Measurements from ENCODE around the gene MAGED1. TPM values are rescaled to one million over a fixed set of nuclear protein-coding genes. Genes with fewer than 3 reads are reported as not detected.

The MAGED1 gene
- total RNA-seq, 1 experiment from 2014 or later = 151 TPM

DNA sequence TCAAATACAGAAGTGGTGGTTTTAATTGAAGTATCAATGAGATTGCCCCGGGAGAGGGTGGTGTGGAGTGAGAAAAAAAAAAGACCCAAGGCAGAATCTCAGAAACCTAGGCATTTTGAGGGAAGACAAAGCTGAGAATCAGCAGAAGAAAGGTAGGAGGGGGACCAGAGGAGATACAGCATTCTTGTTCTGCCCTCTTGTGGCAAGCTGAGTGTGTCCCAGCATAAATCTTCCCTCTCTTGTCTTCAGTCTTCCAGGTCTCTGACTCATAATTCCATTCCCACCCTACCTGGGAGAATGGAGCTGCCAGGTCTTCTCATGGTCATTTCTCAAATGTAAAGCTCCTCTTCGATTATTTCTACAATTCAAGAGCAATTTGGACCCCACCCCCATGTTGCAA is 32.7 kb upstream of the MAGED1 start:
- POLR2A ChIA-PET = no interaction called here

GRCh38 chrX:51862920-51863319 is 30.5 kb upstream of the MAGED1 start:
- H3K36me3 ChIP-seq (ENCODE audit: control insufficient read depth, insufficient read depth, low read length) = no peaks in the 10 kb centered on the region
- no peak for DNase-seq (ENCODE audit: low read depth, low spot score)
- BruUV-seq (replicated peaks) = no TSS peak
- H3K4me3 ChIP-seq (ENCODE audit: low read depth in 2 of 2, low read length in 2 of 2) = no peak overlapping the region
- no peaks in the 10 kb centered on the region for H3K27me3 ChIP-seq (ENCODE audit: control insufficient read depth, insufficient read depth, low read length)
- CTCF ChIA-PET = no interaction called here
- ATAC-seq = no peak
- peaks cover 13% of the 10 kb centered on the region; the same call in 1 of the 2 replicates for H3K9me3 ChIP-seq (ENCODE audit: control insufficient read depth, insufficient read depth, low read depth, low read length)
- in situ Hi-C loops (cut with HindIII; ENCODE audit: low pct_unique_long_range_greater_than_20kb, low sequenced_read_pairs) (no loop called here), intact Hi-C loops (cut with micrococcal nuclease; ENCODE audit: unreplicated experiment) (no loop called here)
- no peak overlapping the region for H3K27ac ChIP-seq (ENCODE audit: low read length)
- H3K4me1 ChIP-seq (ENCODE audit: control insufficient read depth, insufficient read depth, low read length) = no peaks in the 10 kb centered on the region
- POLR2A ChIA-PET = no interaction called here
- no peak for TF ChIP-seq REST (IDR thresholded peaks at IDR 0.05; ENCODE audit: insufficient read depth in 1 of 2, low read depth in 2 of 2, low read length in 1 of 2)
- TF ChIP-seq SIN3A (IDR thresholded peaks at IDR 0.05; ENCODE audit: borderline replicate concordance, insufficient read depth, low read depth, low read length) = no peak
- TF ChIP-seq TCF7L2 (IDR thresholded peaks at IDR 0.05; ENCODE audit: low read depth, low read length) = no peak
- TF ChIP-seq POLR2AphosphoS5 (IDR thresholded peaks at IDR 0.05; ENCODE audit: low read depth, low read length) = no peak
- TF ChIP-seq, protein P1, sequence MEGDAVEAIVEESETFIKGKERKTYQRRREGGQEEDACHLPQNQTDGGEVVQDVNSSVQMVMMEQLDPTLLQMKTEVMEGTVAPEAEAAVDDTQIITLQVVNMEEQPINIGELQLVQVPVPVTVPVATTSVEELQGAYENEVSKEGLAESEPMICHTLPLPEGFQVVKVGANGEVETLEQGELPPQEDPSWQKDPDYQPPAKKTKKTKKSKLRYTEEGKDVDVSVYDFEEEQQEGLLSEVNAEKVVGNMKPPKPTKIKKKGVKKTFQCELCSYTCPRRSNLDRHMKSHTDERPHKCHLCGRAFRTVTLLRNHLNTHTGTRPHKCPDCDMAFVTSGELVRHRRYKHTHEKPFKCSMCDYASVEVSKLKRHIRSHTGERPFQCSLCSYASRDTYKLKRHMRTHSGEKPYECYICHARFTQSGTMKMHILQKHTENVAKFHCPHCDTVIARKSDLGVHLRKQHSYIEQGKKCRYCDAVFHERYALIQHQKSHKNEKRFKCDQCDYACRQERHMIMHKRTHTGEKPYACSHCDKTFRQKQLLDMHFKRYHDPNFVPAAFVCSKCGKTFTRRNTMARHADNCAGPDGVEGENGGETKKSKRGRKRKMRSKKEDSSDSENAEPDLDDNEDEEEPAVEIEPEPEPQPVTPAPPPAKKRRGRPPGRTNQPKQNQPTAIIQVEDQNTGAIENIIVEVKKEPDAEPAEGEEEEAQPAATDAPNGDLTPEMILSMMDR (IDR thresholded peaks at IDR 0.05) = no peak

More for the DNA sequence above, 32.7 kb upstream of the MAGED1 start:
- no peak overlapping the region for H3K4me3 ChIP-seq (ENCODE audit: low read depth in 2 of 2, low read length in 2 of 2)
- intact Hi-C loops (cut with micrococcal nuclease; ENCODE audit: unreplicated experiment) (no loop called here), in situ Hi-C loops (cut with HindIII; ENCODE audit: low pct_unique_long_range_greater_than_20kb, low sequenced_read_pairs) (no loop called here)
- H3K4me1 ChIP-seq (ENCODE audit: control insufficient read depth, insufficient read depth, low read length) = no peaks in the 10 kb centered on the region
- H3K9me3 ChIP-seq (ENCODE audit: control insufficient read depth, insufficient read depth, low read depth, low read length) = peaks cover 22% of the 10 kb centered on the region; the same call in 1 of the 2 replicates
- no peaks in the 10 kb centered on the region for H3K36me3 ChIP-seq (ENCODE audit: control insufficient read depth, insufficient read depth, low read length)
- no TSS peak for BruUV-seq (replicated peaks)
- ATAC-seq (no peak; the same call in 1 of the 2 replicates), DNase-seq (ENCODE audit: low read depth, low spot score) (no peak)
- no peak for TF ChIP-seq TCF7L2 (IDR thresholded peaks at IDR 0.05; ENCODE audit: low read depth, low read length)
- TF ChIP-seq REST (IDR thresholded peaks at IDR 0.05; ENCODE audit: insufficient read depth in 1 of 2, low read depth in 2 of 2, low read length in 1 of 2) = no peak
- TF ChIP-seq, protein P1 (IDR thresholded peaks at IDR 0.05) = peak; percentile 44
- no peak for TF ChIP-seq SIN3A (IDR thresholded peaks at IDR 0.05; ENCODE audit: borderline replicate concordance, insufficient read depth, low read depth, low read length)
- no peak for TF ChIP-seq POLR2AphosphoS5 (IDR thresholded peaks at IDR 0.05; ENCODE audit: low read depth, low read length)
- H3K27me3 ChIP-seq (ENCODE audit: control insufficient read depth, insufficient read depth, low read length) = no peaks in the 10 kb centered on the region
- H3K27ac ChIP-seq (ENCODE audit: low read length) = no peak overlapping the region
- CTCF ChIA-PET = no interaction called here

Data from Panc1 (cell line).